Dermis microvascular lymphatic vessel endothelial cell (primary cell): Measurements from ENCODE around the gene UBN1. TPM values are rescaled to one million over a fixed set of nuclear protein-coding genes. Genes with fewer than 3 reads are reported as not detected.

ENCODE experiments used
- DNase-seq, 2 donors: peaks; one replicate each; pipeline versions ENCODE4 v3.0.0 to v3.0.0-alpha.2; 2010; ENCODE audit warnings: low read depth in 2 of 2
- total RNA-seq: library from RNA; depleted of rRNA; stranded (reverse); fragments of >200 nt; gene quantifications from 2 replicates; pipeline ENCODE4 v1.2.1, GENCODE V29; 2014

UBN1 gene
- total RNA-seq, 1 donor from 2014 or later: 14.6 TPM

- no peak for DNase-seq
Measured at GRCh38 chr16:4904108-4904941, 57.0 kb downstream of the UBN1 start.

GRCh38 chr16:4904942-4905615, 57.8 kb downstream of the UBN1 start:
- no peak for DNase-seq

- DNase-seq: no peak
Measured at GRCh38 chr16:4908854-4909401, 61.6 kb downstream of the UBN1 start.

GRCh38 chr16:4909825-4910224, 62.5 kb downstream of the UBN1 start:
- DNase-seq: no peak

GRCh38 chr16:4910828-4911227, 63.5 kb downstream of the UBN1 start:
- DNase-seq: no peak

GRCh38 chr16:4911970-4912386, 64.7 kb downstream of the UBN1 start:
- no peak for DNase-seq

- DNase-seq: no peak
Measured at GRCh38 chr16:4913130-4913773, 66.0 kb downstream of the UBN1 start.

GRCh38 chr16:4913774-4914525, 66.7 kb downstream of the UBN1 start:
- DNase-seq: no peak

- DNase-seq: no peak
Measured at GRCh38 chr16:4914528-4915225, 67.4 kb downstream of the UBN1 start.

GRCh38 chr16:4915226-4915761, 68.0 kb downstream of the UBN1 start:
- no peak for DNase-seq

GRCh38 chr16:4917117-4917516, 69.8 kb downstream of the UBN1 start:
- no peak for DNase-seq

GRCh38 chr16:4918781-4919251, 71.5 kb downstream of the UBN1 start:
- no peak for DNase-seq

- DNase-seq: no peak
Measured at GRCh38 chr16:4920826-4921225, 73.5 kb downstream of the UBN1 start.

GRCh38 chr16:4922721-4923342, 75.6 kb downstream of the UBN1 start:
- DNase-seq: no peak

- no peak for DNase-seq
Measured at GRCh38 chr16:4923853-4924252, 76.6 kb downstream of the UBN1 start.

GRCh38 chr16:4924593-4925292, 77.5 kb downstream of the UBN1 start:
- DNase-seq: no peak

GRCh38 chr16:4925293-4925607, 78.0 kb downstream of the UBN1 start:
- DNase-seq: no peak

GRCh38 chr16:4925791-4926190, 78.5 kb downstream of the UBN1 start:
- DNase-seq: no peak

GRCh38 chr16:4926928-4927327, 79.6 kb downstream of the UBN1 start:
- no peak for DNase-seq
